ENCODE measurements around the gene OR6K2.

GRCh38 chr1:158728510-158729225 lies 28.2 kb upstream of the OR6K2 start:
- TF ChIP-seq YY1 (IDR thresholded peaks at IDR 0.05; ENCODE audit: low read depth) (no peak), TAF1 (IDR thresholded peaks at IDR 0.05; ENCODE audit: low read depth) (no peak), EGR1 (IDR thresholded peaks at IDR 0.05) (no peak), RAD21 (IDR thresholded peaks at IDR 0.05; ENCODE audit: low read depth) (no peak), CEBPB (IDR thresholded peaks at IDR 0.05) (no peak), EP300 (IDR thresholded peaks at IDR 0.05; ENCODE audit: borderline replicate concordance) (no peak), NFIC (IDR thresholded peaks at IDR 0.05) (no peak)
